GM13976 (cell line): ENCODE data around the gene NCAM1.
"Not testable (repeated sequence)": the region's sequence is repeated elsewhere in the genome, so short reads cannot be mapped to it uniquely, and the experiment has no call there.

Experiments used
- DNase-seq: peaks from one replicate; pipeline ENCODE4 v3.0.0; 2012; ENCODE audit warnings: low spot score
- in situ Hi-C: fragments of 300-500 bp; cut with MboI; formaldehyde crosslinking; loops from one replicate; pipeline ENCODE4 v1.12.0; 2022; ENCODE audit warnings: low sequenced_read_pairs, mixed read lengths, inconsistent platforms; ENCODE audit not compliant: unreplicated experiment
- TF ChIP-seq, protein P1 (sequence below): IDR thresholded peaks from 2 replicates; pipeline ENCODE4 v1.5.1; 2012; ENCODE audit warnings: borderline replicate concordance, mild to moderate bottlenecking; ENCODE audit not compliant: insufficient read depth; ENCODE audit errors: extremely low read depth, missing control alignments, control extremely low read depth

The NCAM1 gene

GRCh38 chr11:113295993-113296392, 334.8 kb downstream of the NCAM1 start:
- in situ Hi-C loops: loop anchor here (25.0 kb wide), 2 partner anchors 509 to 1009 kb away; no protein-coding TSS in a partner anchor
- DNase-seq: no peak
- TF ChIP-seq, protein P1, sequence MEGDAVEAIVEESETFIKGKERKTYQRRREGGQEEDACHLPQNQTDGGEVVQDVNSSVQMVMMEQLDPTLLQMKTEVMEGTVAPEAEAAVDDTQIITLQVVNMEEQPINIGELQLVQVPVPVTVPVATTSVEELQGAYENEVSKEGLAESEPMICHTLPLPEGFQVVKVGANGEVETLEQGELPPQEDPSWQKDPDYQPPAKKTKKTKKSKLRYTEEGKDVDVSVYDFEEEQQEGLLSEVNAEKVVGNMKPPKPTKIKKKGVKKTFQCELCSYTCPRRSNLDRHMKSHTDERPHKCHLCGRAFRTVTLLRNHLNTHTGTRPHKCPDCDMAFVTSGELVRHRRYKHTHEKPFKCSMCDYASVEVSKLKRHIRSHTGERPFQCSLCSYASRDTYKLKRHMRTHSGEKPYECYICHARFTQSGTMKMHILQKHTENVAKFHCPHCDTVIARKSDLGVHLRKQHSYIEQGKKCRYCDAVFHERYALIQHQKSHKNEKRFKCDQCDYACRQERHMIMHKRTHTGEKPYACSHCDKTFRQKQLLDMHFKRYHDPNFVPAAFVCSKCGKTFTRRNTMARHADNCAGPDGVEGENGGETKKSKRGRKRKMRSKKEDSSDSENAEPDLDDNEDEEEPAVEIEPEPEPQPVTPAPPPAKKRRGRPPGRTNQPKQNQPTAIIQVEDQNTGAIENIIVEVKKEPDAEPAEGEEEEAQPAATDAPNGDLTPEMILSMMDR: no peak

GRCh38 chr11:113296447-113297205, 335.4 kb downstream of the NCAM1 start:
- TF ChIP-seq, protein P1: no peak
- in situ Hi-C loops: loop anchor here (25.0 kb wide), 2 partner anchors 509 to 1009 kb away; no protein-coding TSS in a partner anchor
- no peak for DNase-seq

DNA sequence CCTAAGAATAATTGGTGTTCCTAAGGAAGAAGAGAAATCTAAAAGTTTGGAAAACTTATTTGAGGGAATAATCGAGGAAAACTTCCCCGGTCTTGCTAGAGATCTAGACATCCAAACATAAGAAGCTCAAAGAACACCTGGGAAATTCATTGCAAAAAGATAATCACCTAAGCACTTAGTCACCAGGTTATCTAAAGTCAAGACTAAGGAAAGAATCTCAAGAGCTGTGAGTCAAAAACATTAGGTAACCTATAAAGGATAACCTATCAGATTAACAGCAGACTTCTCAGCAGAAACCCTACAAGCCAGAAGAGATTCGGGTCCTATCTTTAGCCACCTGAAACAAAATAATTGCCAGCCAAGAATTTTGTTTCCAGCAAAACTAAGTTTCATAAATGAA, 337.3 kb downstream of the NCAM1 start:
- DNase-seq: not testable (repeated sequence)
- in situ Hi-C loops: loop anchor here (25.0 kb wide), 2 partner anchors 511 to 1011 kb away; no protein-coding TSS in a partner anchor

DNA sequence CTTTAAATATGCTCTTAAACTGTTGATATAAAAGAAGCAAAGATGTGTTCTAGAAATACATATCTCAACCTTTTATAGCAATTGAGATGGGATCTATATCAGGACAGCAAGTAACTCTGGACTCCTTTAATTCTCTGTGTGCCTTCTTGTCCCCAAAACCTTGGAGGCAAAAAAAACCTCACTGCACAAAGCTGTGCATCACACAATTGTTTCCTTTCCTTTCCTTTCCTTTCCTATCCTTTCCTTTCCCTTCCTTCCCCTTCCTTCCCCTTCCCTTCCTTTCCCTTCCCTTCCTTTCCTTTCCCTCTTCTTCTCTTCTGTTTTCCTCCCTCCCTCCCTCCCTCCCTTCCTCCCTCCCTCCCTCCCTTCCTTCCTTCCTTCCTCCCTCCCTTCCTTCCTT, 343.7 kb downstream of the NCAM1 start:
- DNase-seq: no peak
- in situ Hi-C loops: loop anchor here (10.0 kb wide), 1 partner anchor 230 kb away; no protein-coding TSS in a partner anchor
- TF ChIP-seq, protein P1: no peak

DNA sequence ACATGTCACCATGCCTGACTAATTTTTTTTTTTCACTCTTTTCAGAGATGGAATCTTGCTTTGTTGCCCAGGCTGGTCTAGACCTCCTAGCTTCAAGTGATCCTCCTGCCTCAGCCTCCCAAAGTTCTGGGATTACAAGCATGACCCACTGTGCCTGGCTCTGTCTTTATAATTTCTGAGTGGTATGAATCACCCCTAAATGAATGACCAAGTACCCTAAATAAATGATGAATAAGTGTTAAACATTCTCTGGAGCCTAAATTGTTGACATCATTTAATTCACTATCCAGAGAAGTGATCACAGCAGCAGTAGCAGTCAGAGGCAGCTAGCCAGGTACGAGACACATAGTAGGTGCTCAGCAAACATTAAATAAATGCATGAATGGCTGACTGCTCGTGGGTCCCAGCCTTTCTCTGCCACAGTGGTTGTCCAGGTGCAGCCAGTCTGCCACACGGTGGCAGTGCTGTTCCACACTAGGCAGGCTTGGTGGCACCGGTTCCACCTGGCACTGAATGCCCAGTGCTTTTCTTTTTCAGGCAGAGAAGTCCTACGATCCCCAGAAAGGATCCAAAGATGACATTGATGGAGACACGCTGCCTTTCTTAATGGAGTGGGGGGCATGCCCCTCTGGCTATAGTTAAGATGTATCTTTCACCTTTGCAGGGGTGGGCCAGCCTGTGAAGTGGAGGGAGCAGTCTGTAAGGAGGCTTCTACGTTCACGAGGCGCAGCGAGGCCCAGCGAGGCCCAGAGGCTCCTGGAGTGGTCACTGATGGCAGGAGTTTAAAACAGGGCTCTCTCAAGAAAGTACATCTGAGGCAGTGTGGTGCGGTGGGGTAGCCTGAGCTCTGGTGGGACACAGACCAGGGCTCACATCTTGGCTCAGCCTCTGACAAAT, 344.5 kb downstream of the NCAM1 start:
- in situ Hi-C loops: loop anchor here (10.0 kb wide), 1 partner anchor 229 kb away; no protein-coding TSS in a partner anchor
- TF ChIP-seq, protein P1: peak; percentile 94
- DNase-seq: peak; percentile 67

GRCh38 chr11:113308601-113309000, 347.4 kb downstream of the NCAM1 start:
- DNase-seq: no peak
- in situ Hi-C loops: loop anchor here (10.0 kb wide), 1 partner anchor 226 kb away; no protein-coding TSS in a partner anchor
- TF ChIP-seq, protein P1: no peak
